Pulmonary artery endothelial cell (primary cell): ENCODE data around the gene KCNJ5. TPM values are rescaled to one million over a fixed set of nuclear protein-coding genes. Genes with fewer than 3 reads are reported as not detected.

Experiments
- DNase-seq: peaks from one replicate; pipeline ENCODE4 v3.0.0-alpha.2; 2011; ENCODE audit warnings: low read depth, low spot score
- total RNA-seq: library from RNA; depleted of rRNA; stranded (reverse); fragments of >200 nt; gene quantifications from 2 replicates; pipeline ENCODE4 v1.2.3, GENCODE V29; 2014

KCNJ5 gene
- total RNA-seq, 1 donor from 2014 or later: not detected

GRCh38 chr11:128871168-128871610, 20.0 kb upstream of the KCNJ5 start:
- no peak for DNase-seq

- DNase-seq: no peak
Measured at GRCh38 chr11:128872094-128872493, 19.1 kb upstream of the KCNJ5 start.

- DNase-seq: no peak
Measured at GRCh38 chr11:128872594-128872993, 18.6 kb upstream of the KCNJ5 start.

DNA sequence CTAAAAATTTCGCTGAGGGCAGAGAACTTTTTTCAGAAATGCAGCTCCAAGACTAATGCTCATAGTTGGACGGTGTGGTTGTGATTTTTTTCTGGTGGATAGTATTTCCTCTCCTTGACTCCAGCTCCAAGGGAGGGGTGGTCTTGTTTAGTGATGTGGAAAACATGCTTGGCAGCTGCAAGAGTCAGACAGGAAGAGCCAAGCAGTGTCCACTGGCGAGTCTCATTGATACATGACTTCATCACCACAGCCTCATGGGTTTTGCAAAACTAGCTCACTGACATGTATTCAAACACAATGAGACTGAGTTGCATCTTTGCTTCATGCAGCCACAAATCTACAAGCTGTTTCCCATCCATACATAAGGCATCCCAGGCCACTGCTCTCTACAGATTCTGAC, 16.7 kb upstream of the KCNJ5 start:
- DNase-seq: no peak

DNA sequence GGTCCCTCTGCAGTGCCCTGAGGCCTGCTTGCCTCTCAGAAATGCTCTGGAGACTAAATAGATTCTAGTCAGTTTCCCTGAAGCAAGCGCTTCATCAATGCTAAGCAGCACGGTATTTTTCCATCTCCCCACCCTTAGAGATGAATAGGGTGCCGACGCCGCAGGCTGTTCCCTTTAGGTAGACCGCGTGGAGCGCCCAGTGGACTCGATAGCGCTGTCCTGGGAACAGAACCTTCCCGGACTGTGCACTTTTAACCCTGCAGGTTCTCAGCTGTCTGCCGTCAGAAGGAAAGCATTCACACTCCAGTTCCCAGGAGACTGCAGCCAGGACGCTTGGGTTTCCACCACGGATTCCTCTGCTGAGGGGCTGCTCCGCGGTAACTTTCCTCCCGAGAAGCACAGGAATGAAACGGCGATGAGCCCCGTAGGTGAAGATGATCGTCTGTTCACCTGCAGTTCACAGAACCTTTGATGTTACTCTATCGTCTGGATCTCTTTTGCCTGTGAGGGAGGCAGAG, 15.0 kb upstream of the KCNJ5 start:
- no peak for DNase-seq

DNA sequence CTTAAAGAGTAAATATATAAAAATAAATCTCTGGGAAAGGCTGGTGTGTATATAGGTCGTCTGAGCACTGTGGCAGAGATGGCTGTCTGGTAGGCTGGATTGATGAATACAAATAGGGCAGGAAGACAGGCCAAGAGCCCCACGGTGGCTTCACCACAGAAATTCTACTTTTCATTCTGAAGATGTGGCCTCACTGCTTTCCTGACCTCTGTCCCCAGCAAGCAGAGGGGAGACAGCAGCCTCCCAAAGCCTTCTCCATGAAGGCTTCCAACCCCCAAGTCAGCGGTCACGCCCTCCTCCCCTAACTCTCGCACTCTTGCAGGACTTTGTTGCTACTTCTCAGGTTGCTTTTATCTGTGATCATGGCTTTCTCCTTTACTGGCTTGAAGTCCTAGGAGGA, 13.4 kb upstream of the KCNJ5 start:
- DNase-seq: no peak

GRCh38 chr11:128878455-128878854, 12.7 kb upstream of the KCNJ5 start:
- DNase-seq: no peak

- no peak for DNase-seq
Measured at GRCh38 chr11:128879817-128880216, 11.3 kb upstream of the KCNJ5 start.

DNA sequence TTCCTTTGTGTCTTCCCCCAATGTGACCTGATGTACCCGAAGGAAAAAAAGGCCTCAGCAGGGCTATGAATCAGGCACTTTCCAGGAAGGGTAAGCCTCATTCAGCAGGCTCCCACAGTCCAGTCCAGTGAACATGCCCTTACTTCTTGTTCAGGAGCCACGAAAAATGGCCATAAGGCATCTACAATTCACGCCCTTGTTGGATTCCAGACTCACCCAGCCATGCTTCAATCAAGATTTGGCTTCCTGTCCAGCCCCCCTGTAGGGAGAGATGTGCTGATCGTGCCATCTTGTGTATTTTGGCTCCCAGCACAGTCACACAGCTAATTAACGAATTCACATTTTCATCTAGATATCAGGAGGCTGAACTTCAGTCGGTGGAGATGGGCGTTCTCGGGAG, 9.9 kb upstream of the KCNJ5 start:
- no peak for DNase-seq

- no peak for DNase-seq
Measured at GRCh38 chr11:128882451-128882850, 8.7 kb upstream of the KCNJ5 start.

DNA sequence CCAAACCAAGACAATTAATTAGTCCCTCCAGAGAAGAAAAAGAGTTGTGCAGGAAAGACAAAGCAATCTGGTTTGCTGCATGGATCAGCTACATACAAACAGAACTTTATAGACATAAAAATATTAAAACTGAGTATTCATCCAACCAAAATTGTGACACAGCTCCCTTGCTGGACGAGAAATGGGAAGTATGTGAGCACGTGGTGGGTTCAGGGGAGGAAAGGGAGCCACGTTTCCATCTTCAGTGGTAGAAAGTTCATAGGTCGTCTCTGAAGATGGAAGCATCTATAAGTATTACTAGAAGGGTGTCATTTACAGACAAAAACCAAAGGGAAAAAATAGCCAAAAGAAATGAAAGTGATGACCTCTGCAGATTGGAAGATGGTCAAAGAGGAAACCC, 7.1 kb upstream of the KCNJ5 start:
- DNase-seq: no peak

- DNase-seq: peak; percentile 33
Measured at GRCh38 chr11:128884703-128885338, 6.3 kb upstream of the KCNJ5 start.

DNA sequence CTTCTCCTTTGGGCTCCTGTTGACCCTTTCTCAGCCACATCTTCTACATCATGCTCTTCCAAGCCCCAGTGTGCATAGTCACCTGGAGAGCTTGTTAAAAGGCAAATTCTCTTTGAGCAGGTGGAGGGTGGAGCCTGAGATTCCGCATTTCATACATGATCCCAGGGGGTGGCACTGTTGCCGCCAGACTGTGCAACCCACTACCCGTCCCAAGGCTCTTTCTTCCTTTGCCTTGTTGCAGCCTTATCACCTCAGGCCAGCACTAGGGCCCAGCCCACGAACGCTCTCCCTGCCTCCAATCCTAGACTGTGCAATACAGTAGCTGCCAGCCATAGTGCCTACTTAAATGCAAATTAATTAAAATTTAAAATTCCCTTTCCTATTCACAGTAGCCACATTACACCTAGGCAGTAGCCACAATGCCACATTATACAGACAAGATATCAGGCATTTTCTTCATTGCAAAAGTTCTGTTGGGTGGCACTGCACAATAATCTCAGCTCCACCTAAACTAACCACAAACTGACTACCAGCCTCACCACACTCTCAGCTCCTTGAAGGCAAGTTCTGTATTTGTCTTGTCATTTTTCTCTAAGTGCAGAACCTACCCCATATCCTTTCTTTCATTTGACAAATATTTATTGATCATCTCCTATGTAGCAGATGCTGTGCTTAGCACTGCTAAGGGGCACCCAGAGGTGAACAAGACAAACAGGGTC, 4.6 kb upstream of the KCNJ5 start:
- no peak for DNase-seq

GRCh38 chr11:128888034-128888985, 2.8 kb upstream of the KCNJ5 start:
- DNase-seq: no peak

DNA sequence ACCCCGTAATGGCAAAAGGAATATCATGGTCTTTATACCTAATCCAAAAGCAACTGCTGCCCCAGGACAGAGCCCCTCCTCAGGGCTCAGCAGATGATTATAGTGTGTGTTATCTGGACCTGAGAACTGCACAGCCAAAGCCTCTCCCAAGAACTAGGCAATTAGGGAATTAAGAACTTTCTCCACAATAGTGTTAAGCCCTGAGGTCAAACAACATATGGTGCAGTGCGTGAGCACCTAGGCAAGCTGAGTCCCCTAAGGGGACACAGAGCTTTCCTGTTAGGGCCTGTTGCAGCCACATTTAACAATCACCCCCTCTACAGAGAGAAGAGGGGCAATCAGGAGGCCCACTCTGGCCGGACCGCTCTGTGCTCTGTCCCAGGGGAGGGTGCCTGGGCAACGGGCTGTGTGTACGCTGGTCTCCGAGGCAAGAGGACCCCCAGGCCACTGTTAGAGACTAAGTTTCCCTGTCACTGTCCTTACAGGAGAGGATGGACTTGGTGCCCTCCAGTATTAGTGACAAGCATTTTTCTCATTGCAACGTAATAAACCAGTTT, 1.4 kb upstream of the KCNJ5 start:
- DNase-seq: no peak

DNA sequence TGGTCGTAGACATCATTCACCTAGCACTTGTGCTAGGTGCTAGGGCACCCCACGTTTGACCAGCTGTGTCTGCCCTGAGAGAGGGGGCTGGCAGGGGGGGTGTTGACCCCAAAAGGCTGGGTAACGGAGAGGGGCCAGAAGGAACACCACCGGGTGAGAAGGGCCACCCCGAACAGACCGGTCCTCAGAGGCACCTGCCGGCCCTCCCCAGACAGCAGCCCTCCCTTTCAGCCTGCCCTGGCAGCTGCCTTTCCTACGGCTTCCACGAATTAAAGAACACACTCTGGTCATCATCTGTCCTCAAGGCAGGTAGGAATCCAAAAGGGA, 977 bp upstream of the KCNJ5 start:
- no peak for DNase-seq

DNA sequence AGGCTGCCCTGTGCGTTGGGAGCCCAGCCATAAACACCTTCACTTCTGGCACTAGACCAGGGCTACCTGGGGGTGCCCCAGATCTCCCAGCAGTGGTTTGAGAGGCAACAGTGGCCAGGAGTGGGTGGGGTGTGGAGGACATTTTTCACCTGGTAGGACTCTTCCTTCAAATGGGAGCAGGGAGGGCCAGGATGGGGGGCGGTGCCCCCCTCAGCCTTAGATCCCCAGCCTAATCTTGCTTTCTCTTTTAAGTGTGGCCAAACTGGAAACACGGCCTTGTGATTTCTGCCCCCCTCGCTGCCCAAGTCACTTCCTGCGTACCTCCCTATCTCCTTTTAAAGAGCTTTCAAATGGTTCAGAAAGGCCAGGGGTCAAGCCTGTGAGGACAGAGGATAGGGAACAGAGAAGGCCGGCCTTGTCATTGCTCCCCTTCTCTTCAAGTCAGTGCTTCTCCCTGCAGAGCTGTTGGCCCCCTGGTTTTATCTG, 800 bp downstream of the KCNJ5 start:
- no peak for DNase-seq

DNA sequence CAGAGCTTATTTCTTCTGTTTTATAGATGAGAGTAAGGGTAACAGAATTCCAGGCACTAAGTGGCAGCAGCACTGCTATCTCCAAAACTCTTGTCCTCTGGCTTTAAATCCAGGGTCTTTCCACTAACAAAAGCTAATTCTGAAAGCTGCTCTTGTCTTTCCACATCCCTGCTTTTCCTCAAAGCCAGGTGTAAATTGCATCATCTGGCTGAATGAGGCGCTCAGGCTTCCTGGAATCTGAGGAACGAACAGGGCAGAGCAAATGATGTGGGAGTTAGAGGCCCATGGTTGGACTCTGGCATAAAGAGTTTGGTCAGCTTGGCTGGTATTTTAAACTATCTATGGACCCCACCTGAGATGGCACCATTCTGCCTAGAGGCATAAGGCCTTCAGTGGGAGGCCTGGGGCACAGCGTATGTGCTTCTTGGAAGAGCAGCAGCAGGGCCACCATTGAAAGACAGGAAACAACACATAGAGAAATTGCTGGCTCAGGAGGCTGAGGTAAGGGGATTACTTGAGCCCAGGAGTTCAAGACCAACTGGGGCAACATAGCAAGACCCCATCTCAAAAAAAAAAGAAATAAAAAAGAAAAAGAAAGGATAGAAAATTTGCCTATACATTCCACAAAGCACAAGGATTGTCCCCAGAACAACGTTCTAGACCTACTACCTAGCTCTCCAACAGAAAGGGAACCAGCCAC, 1.9 kb downstream of the KCNJ5 start:
- no peak for DNase-seq

GRCh38 chr11:128893578-128894285, 2.6 kb downstream of the KCNJ5 start:
- no peak for DNase-seq

GRCh38 chr11:128894286-128894681, 3.1 kb downstream of the KCNJ5 start:
- no peak for DNase-seq
